Eye (tissue), 1 donor: Measurements from ENCODE around the gene DCP1B.

Experiments used
- DNase-seq: peaks from one replicate; pipeline ENCODE4 v3.0.0-alpha.2; 2015

Gene DCP1B

GRCh38 chr12:1918081-1918883, 86.0 kb downstream of the DCP1B start, which contains the start of gene CACNA2D4:
CACNA2D4 (minus strand) TSS chr12:1918652; CDS start chr12:1918473, 179 bp downstream.
- peak; percentile 69 for DNase-seq

- no peak for DNase-seq
Measured at GRCh38 chr12:1917172-1918070, 86.8 kb downstream of the DCP1B start.

- DNase-seq: no peak
Measured at GRCh38 chr12:1916371-1917171, 87.7 kb downstream of the DCP1B start.

- peak; percentile 50 for DNase-seq
Measured at GRCh38 chr12:1915082-1915968, 88.9 kb downstream of the DCP1B start.

DNA sequence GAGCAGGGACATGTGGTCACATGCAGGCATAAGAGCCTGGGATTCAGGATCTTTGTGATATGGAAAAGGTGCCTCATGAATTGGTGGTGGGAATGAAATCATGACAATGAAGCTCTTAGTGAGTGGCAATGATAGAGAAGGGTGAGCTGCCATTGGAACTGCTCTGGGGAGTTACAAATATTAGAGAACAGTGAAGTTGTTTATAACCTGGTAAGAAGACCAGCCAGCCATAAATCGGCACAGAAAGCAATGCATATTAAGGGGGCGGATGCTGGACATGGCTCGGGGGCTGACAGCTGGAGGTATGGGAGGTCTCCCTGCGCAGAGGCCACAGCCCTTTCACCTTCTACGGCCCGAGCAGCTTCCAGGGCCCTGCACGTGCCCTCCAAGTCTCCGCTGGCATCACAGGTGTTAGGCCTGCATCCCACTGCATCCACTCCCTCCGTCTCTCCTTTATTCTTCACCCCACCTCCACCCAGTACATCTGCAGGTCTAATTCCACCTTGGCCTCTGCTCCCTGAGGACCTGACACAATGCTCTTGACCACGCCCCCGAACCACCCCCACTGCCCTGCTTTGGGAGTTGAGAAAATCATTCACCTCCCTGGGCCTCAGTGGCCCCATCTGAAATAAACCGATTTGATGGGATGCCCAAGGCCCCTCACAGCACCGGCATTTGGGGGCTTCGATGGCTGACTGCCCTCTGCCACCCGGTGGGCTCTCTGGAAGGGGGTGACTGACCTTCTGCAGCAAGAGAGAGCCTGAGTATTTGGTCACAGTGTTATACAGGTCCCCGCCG, 89.9 kb downstream of the DCP1B start:
- DNase-seq: no peak

- peak; percentile 54 for DNase-seq
Measured at GRCh38 chr12:1913377-1914113, 90.7 kb downstream of the DCP1B start.

GRCh38 chr12:1912580-1913376, 91.5 kb downstream of the DCP1B start:
- DNase-seq: no peak

GRCh38 chr12:1911598-1912575, 92.4 kb downstream of the DCP1B start:
- DNase-seq: no peak

GRCh38 chr12:1910468-1910867, 93.8 kb downstream of the DCP1B start:
- DNase-seq: no peak

- DNase-seq: no peak
Measured at GRCh38 chr12:1908758-1909157, 95.5 kb downstream of the DCP1B start.

GRCh38 chr12:1907652-1908611, 96.3 kb downstream of the DCP1B start:
- no peak for DNase-seq

- no peak for DNase-seq
Measured at GRCh38 chr12:1906579-1906978, 97.7 kb downstream of the DCP1B start.

DNA sequence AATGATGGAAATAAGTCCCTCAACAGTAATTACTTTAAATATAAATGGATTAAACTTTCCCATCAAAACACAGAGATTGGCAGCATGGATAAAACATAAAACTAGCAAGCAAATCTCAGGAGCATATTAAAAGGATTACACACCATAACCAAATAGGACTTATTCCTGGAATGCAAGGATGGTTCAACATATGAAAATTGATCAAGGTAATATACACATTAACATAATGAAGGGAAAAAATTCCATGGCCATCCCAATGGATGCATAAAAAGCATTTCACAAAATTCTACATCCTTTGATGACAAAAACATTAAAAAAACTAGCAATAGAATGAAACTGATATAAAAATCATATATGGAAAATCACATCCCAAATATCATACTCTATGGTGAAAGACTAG, 99.4 kb downstream of the DCP1B start:
- DNase-seq: no peak

DNA sequence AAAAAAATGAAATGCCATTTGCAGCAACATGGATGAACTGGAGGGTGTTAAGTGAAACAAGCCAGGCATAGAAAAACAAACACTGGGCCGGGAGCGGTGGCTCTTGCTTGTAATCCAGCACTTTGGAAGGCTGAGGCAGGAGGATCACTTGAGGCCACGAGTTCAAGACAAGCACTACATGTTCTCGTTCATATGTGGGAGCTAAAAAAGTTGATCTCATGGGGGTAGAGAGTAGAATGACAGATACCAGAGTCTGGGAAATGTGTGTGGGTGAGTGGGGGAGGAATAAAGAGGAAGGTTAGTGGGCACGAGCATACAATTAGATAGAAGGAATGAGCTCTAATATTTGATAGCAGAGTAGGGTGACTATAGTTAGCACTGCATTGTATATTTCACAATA, 107.3 kb downstream of the DCP1B start:
- no peak for DNase-seq
